Upper lobe of left lung (tissue), 6 donors: ENCODE data around the gene TBL1XR1. TPM values are rescaled to one million over a fixed set of nuclear protein-coding genes. Genes with fewer than 3 reads are reported as not detected.

Experiments used
- ATAC-seq, 2 donors: fragments of 200-7000 bp; cut with Tn5 transposase; one replicate each; pipeline ENCODE4 v1.9.1; 2022; ENCODE audit warnings: mild to moderate bottlenecking in 2 of 2, moderate library complexity in 2 of 2; ENCODE audit not compliant: low FRiP score in 2 of 2
- DNase-seq, 2 donors: peaks; one replicate each; pipeline ENCODE4 v3.0.0-alpha.2; 2019 to 2020
- H3K27ac ChIP-seq, 4 donors: fragments of 200-600 bp; sonication (generic); one replicate each; pipeline ENCODE4 v1.5.1; 2016 to 2019
- H3K27me3 ChIP-seq, 4 donors: fragments of 200-600 bp; sonication (generic); one replicate each; pipeline ENCODE4 v1.5.1; 2017 to 2019
- H3K36me3 ChIP-seq, 4 donors: fragments of 200-600 bp; sonication (generic); one replicate each; pipeline ENCODE4 v1.5.1; 2016 to 2019
- H3K4me1 ChIP-seq, 4 donors: fragments of 200-600 bp; sonication (generic); one replicate each; pipeline ENCODE4 v1.5.1; 2018 to 2019
- H3K4me3 ChIP-seq, 4 donors: fragments of 200-600 bp; sonication (generic); one replicate each; pipeline ENCODE4 v1.5.1; 2017 to 2019; ENCODE audit warnings: mild to moderate bottlenecking in 2 of 4, moderate library complexity in 1 of 4
- H3K9me3 ChIP-seq, 4 donors: fragments of 200-600 bp; sonication (generic); one replicate each; pipeline ENCODE4 v1.5.1; 2018 to 2019
- CTCF ChIP-seq, 6 experiments: fragments of 450-650 bp in 4 of 6; fragments of 200-600 bp in 2 of 6; sonication (generic) in 2 of 6; IDR thresholded peaks; one replicate each; pipeline ENCODE4 v1.5.1; 2016 to 2019; ENCODE audit warnings: antibody characterized with exemption in 6 of 6
- EP300 ChIP-seq, 4 donors: sonication (generic); formaldehyde crosslinking; IDR thresholded peaks; one replicate each; pipeline ENCODE4 v1.5.1; 2017; ENCODE audit warnings: antibody characterized with exemption in 4 of 4, control low read depth in 2 of 4
- POLR2A ChIP-seq, 4 donors: fragments of 450-650 bp; IDR thresholded peaks; one replicate each; pipeline ENCODE4 v1.5.1; 2016 to 2017; ENCODE audit warnings: antibody characterized with exemption in 4 of 4, mild to moderate bottlenecking in 2 of 4
- POLR2AphosphoS5 ChIP-seq, 2 donors: sonication (generic); formaldehyde crosslinking; IDR thresholded peaks; one replicate each; pipeline ENCODE4 v1.5.1; 2017; ENCODE audit warnings: antibody characterized with exemption in 2 of 2
- WGBS, 2 donors: methylation state at CpG; one replicate each; pipeline ENCODE4 v1.1.5; 2017 to 2018; 5-methylcytosine and 5-hydroxymethylcytosine counted together
- total RNA-seq, 6 donors: library from RNA; depleted of rRNA in 4 of 6; stranded (reverse); fragments of >200 nt in 4 of 6; gene quantifications; one replicate each; pipeline versions ENCODE4 v1.1.0 to v1.2.1, GENCODE V29; 2016 to 2021
- donor health status: DM: no; HTN: no; CAD: no; lungs with moderate emphysema.
- donor health status: DM: no; HTN: yes; CAD: no; lungs with severe emphysema.

TBL1XR1 gene
- total RNA-seq, 6 donors from 2014 or later: 46.1 to 156 (median 86.6) TPM

GRCh38 chr3:177150218-177150916 lies 46.9 kb downstream of the TBL1XR1 start:
- TF ChIP-seq POLR2A (IDR thresholded peaks at IDR 0.05): no peak
- TF ChIP-seq POLR2AphosphoS5 (IDR thresholded peaks at IDR 0.05): no peak
- TF ChIP-seq CTCF (IDR thresholded peaks at IDR 0.05): no peak
- no peak for TF ChIP-seq EP300 (IDR thresholded peaks at IDR 0.05)
- Histone ChIP-seq H3K27ac (peak overlapping the region in 2 of 4 donors; percentile 12 to 33), H3K36me3 (no peaks in the 10 kb centered on the region), H3K27me3 (no peaks in the 10 kb centered on the region), H3K9me3 (no peaks in the 10 kb centered on the region), H3K4me3 (no peak overlapping the region), H3K4me1 (peaks cover 35 to 58% (median 48%) of the 10 kb centered on the region in 4 donors)
- 46 to 57% methylated on average over 3 of the region's 3 CpGs for WGBS, 2 donors
- ATAC-seq: peak in 1 of 2 donors; percentile 56
- no peak for DNase-seq

GRCh38 chr3:177149106-177149505 lies 48.2 kb downstream of the TBL1XR1 start:
- no peak for TF ChIP-seq EP300 (IDR thresholded peaks at IDR 0.05)
- no peak for TF ChIP-seq CTCF (IDR thresholded peaks at IDR 0.05)
- no peak for TF ChIP-seq POLR2A (IDR thresholded peaks at IDR 0.05)
- no peak for TF ChIP-seq POLR2AphosphoS5 (IDR thresholded peaks at IDR 0.05)
- Histone ChIP-seq H3K4me1 (peaks cover 32 to 66% (median 45%) of the 10 kb centered on the region in 4 donors), H3K27ac (peak overlapping the region in 1 of 4 donors; percentile 55), H3K36me3 (no peaks in the 10 kb centered on the region), H3K9me3 (no peaks in the 10 kb centered on the region), H3K4me3 (no peak overlapping the region), H3K27me3 (no peaks in the 10 kb centered on the region)
- no peak for DNase-seq
- ATAC-seq: no peak
- 92 to 98% methylated on average over 3 of the region's 3 CpGs for WGBS, 2 donors

- Histone ChIP-seq H3K27me3 (no peaks in the 10 kb centered on the region), H3K4me1 (peaks cover 35 to 64% (median 47%) of the 10 kb centered on the region in 4 donors), H3K36me3 (no peaks in the 10 kb centered on the region), H3K4me3 (no peak overlapping the region), H3K9me3 (no peaks in the 10 kb centered on the region), H3K27ac (no peak overlapping the region)
- no peak for TF ChIP-seq POLR2AphosphoS5 (IDR thresholded peaks at IDR 0.05)
- TF ChIP-seq EP300 (IDR thresholded peaks at IDR 0.05): no peak
- no peak for TF ChIP-seq CTCF (IDR thresholded peaks at IDR 0.05)
- TF ChIP-seq POLR2A (IDR thresholded peaks at IDR 0.05): no peak
- 86 to 88% methylated on average over 1 of the region's 1 CpG for WGBS, 2 donors
- no peak for DNase-seq
- ATAC-seq: no peak
These were observed 49.5 kb downstream of the TBL1XR1 start for GRCh38 chr3:177147790-177148189.

GRCh38 chr3:177146646-177147045 lies 50.6 kb downstream of the TBL1XR1 start:
- Histone ChIP-seq H3K4me1 (peaks cover 44 to 64% (median 54%) of the 10 kb centered on the region in 4 donors), H3K27ac (no peak overlapping the region), H3K36me3 (no peaks in the 10 kb centered on the region), H3K4me3 (no peak overlapping the region), H3K27me3 (no peaks in the 10 kb centered on the region), H3K9me3 (no peaks in the 10 kb centered on the region)
- 59 to 62% methylated on average over 4 of the region's 4 CpGs for WGBS, 2 donors
- TF ChIP-seq EP300 (IDR thresholded peaks at IDR 0.05) (no peak), CTCF (IDR thresholded peaks at IDR 0.05) (no peak), POLR2AphosphoS5 (IDR thresholded peaks at IDR 0.05) (no peak), POLR2A (IDR thresholded peaks at IDR 0.05) (no peak)
- ATAC-seq: peak in 1 of 2 donors; percentile 41
- DNase-seq: no peak

GRCh38 chr3:177145954-177146353 lies 51.3 kb downstream of the TBL1XR1 start:
- 89 to 97% methylated on average over 2 of the region's 2 CpGs for WGBS, 2 donors
- DNase-seq: no peak
- Histone ChIP-seq H3K4me1 (peaks cover 40 to 64% (median 51%) of the 10 kb centered on the region in 4 donors), H3K27ac (no peak overlapping the region), H3K9me3 (no peaks in the 10 kb centered on the region), H3K27me3 (no peaks in the 10 kb centered on the region), H3K36me3 (no peaks in the 10 kb centered on the region), H3K4me3 (no peak overlapping the region)
- no peak for TF ChIP-seq EP300 (IDR thresholded peaks at IDR 0.05)
- no peak for TF ChIP-seq CTCF (IDR thresholded peaks at IDR 0.05)
- no peak for TF ChIP-seq POLR2A (IDR thresholded peaks at IDR 0.05)
- no peak for TF ChIP-seq POLR2AphosphoS5 (IDR thresholded peaks at IDR 0.05)
- no peak for ATAC-seq
